Colonic mucosa (tissue), 4 donors: ENCODE measurements around the gene MARCHF2. TPM values are rescaled to one million over a fixed set of nuclear protein-coding genes. Genes with fewer than 3 reads are reported as not detected.

Experiments
- DNase-seq: peaks from one replicate; pipeline ENCODE4 v3.0.0-alpha.2; 2020
- H3K27ac ChIP-seq: fragments of 200-600 bp; one replicate; pipeline ENCODE4 v1.8.0; 2021
- H3K27me3 ChIP-seq: fragments of 200-600 bp; one replicate; pipeline ENCODE4 v1.8.0; 2021
- H3K36me3 ChIP-seq: fragments of 200-600 bp; one replicate; pipeline ENCODE4 v1.8.0; 2021
- H3K4me1 ChIP-seq: fragments of 200-600 bp; one replicate; pipeline ENCODE4 v1.8.0; 2021; ENCODE audit warnings: mild to moderate bottlenecking
- H3K4me3 ChIP-seq: fragments of 200-600 bp; one replicate; pipeline ENCODE4 v1.8.0; 2021
- H3K9ac ChIP-seq, 2 donors: one replicate each; pipeline ENCODE4 v1.7.0; 2013; ENCODE audit warnings: control low read depth in 2 of 2, low read depth in 2 of 2, low read length in 2 of 2
- H3K9me3 ChIP-seq: fragments of 200-600 bp; one replicate; pipeline ENCODE4 v1.8.0; 2021
- intact Hi-C: fragments of 100-400 bp; cut with DNase I; formaldehyde crosslinking; loops from one replicate; pipeline ENCODE4 v1.14.1; 2022
- total RNA-seq, 2 donors: library from RNA; stranded (reverse); fragmentation: NEBNext Ultra II Directional in 1 of 2; extraction: Animal tissue kit (Norgen Biotek cat#: 25700) in 1 of 2; gene quantifications; one replicate each; pipeline ENCODE4 v1.2.1, GENCODE V29; 2021
- TF ChIP-seq, protein P1 (sequence below): fragments of 200-600 bp; IDR thresholded peaks from one replicate; pipeline ENCODE4 v1.8.0; 2022; ENCODE audit warnings: antibody characterized with exemption, mild to moderate bottlenecking
- donor health status: healthy.
- donor health status: DM: no; HTN: no; CAD: no.
- donor health status: DM: no; HTN: no; CAD: no.

Gene MARCHF2
- total RNA-seq, 2 donors from 2014 or later: 18.8 to 33.1 TPM

- intact Hi-C loops: no loop called here
- Histone ChIP-seq H3K9ac (no peak overlapping the region), H3K9me3 (no peaks in the 10 kb centered on the region), H3K36me3 (peaks cover 17% of the 10 kb centered on the region), H3K4me3 (no peak overlapping the region), H3K4me1 (no peaks in the 10 kb centered on the region), H3K27ac (no peak overlapping the region), H3K27me3 (no peaks in the 10 kb centered on the region)
- TF ChIP-seq, protein P1, sequence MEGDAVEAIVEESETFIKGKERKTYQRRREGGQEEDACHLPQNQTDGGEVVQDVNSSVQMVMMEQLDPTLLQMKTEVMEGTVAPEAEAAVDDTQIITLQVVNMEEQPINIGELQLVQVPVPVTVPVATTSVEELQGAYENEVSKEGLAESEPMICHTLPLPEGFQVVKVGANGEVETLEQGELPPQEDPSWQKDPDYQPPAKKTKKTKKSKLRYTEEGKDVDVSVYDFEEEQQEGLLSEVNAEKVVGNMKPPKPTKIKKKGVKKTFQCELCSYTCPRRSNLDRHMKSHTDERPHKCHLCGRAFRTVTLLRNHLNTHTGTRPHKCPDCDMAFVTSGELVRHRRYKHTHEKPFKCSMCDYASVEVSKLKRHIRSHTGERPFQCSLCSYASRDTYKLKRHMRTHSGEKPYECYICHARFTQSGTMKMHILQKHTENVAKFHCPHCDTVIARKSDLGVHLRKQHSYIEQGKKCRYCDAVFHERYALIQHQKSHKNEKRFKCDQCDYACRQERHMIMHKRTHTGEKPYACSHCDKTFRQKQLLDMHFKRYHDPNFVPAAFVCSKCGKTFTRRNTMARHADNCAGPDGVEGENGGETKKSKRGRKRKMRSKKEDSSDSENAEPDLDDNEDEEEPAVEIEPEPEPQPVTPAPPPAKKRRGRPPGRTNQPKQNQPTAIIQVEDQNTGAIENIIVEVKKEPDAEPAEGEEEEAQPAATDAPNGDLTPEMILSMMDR: no peak
- no peak for DNase-seq
Measured at GRCh38 chr19:8478598-8478997, 65.5 kb downstream of the MARCHF2 start.

DNA sequence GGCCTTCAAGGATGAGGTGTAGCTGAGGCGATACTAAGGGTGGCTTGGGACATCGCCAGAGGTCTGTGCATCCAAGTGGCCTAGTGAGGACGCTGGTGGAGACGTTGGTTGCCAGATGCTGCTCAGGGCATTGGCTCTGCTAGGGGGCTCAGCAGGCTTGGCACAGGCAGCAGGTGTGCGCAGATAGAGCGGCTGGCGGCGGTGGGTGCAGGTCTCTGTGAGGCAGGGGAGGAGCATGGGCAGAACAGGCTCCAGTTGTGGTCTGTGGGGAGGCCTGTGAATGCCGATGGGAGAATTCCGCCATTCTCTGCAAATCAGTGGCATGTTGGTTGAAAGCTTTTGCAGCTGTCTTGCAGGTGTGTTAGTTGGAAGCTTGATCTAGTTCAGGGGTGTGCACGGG is 68.1 kb downstream of the MARCHF2 start:
- no peaks in the 10 kb centered on the region for H3K9me3 ChIP-seq
- H3K9ac ChIP-seq: no peak overlapping the region
- no peak overlapping the region for H3K27ac ChIP-seq
- DNase-seq: no peak
- peaks cover 25% of the 10 kb centered on the region for H3K36me3 ChIP-seq
- TF ChIP-seq, protein P1: no peak
- intact Hi-C loops: no loop called here
- H3K4me1 ChIP-seq: no peaks in the 10 kb centered on the region
- no peak overlapping the region for H3K4me3 ChIP-seq
- no peaks in the 10 kb centered on the region for H3K27me3 ChIP-seq

- TF ChIP-seq, protein P1: no peak
- Histone ChIP-seq H3K4me1 (no peaks in the 10 kb centered on the region), H3K9me3 (no peaks in the 10 kb centered on the region), H3K4me3 (no peak overlapping the region), H3K36me3 (peaks cover 24% of the 10 kb centered on the region), H3K27me3 (no peaks in the 10 kb centered on the region), H3K27ac (no peak overlapping the region), H3K9ac (no peak overlapping the region)
- no peak for DNase-seq
- intact Hi-C loops: no loop called here
Measured at GRCh38 chr19:8481616-8482015, 68.5 kb downstream of the MARCHF2 start.

GRCh38 chr19:8482696-8483095 is 69.6 kb downstream of the MARCHF2 start:
- TF ChIP-seq, protein P1: no peak
- peaks cover 30% of the 10 kb centered on the region for H3K36me3 ChIP-seq
- intact Hi-C loops: no loop called here
- no peak overlapping the region for H3K27ac ChIP-seq
- no peaks in the 10 kb centered on the region for H3K9me3 ChIP-seq
- H3K4me1 ChIP-seq: no peaks in the 10 kb centered on the region
- H3K27me3 ChIP-seq: no peaks in the 10 kb centered on the region
- no peak overlapping the region for H3K9ac ChIP-seq
- DNase-seq: no peak
- H3K4me3 ChIP-seq: no peak overlapping the region

DNA sequence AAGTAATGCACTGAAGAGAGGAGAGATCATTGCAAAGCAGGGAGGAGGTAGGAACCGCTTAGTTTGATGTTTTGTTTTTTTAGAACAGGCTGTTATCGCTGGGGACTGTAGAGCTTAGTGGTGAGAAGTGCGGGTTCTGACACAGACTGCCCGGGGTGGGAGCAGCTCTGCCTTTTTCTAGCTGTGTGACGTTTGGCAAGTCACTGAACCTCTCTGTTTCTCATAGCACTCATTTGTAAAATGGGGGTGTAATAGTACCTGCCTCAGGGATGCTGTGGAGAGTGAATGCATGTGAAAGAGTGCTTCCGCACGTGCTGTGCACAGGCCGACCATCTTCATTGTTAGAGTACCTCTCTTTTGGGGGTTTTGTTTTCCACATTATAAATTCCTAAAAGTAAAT is 70.1 kb downstream of the MARCHF2 start:
- no peaks in the 10 kb centered on the region for H3K4me1 ChIP-seq
- peaks cover 34% of the 10 kb centered on the region for H3K36me3 ChIP-seq
- no peak overlapping the region for H3K4me3 ChIP-seq
- intact Hi-C loops: no loop called here
- no peak overlapping the region for H3K27ac ChIP-seq
- TF ChIP-seq, protein P1: no peak
- no peak for DNase-seq
- no peak overlapping the region for H3K9ac ChIP-seq
- H3K9me3 ChIP-seq: no peaks in the 10 kb centered on the region
- H3K27me3 ChIP-seq: no peaks in the 10 kb centered on the region
